ENCODE data around the gene FGD2. TPM values are rescaled to one million over a fixed set of nuclear protein-coding genes. Genes with fewer than 3 reads are reported as not detected.
A peak's percentile ranks its signal among the peaks of the same experiment; 100 is the strongest.

Gene FGD2
- total RNA-seq, 1 experiment from 2014 or later: 0.13 TPM

GRCh38 chr6:36985808-36986703 lies 19.4 kb upstream of the FGD2 start, which contains the start of gene MTCH1:
MTCH1 (minus strand) TSS chr6:36986196; CDS start chr6:36986173, 23 bp downstream.
- Histone ChIP-seq H2BK20ac (ENCODE audit: low read depth, low read length, poor library complexity, severe bottlenecking) (no peak within 1 kb of the TSS), H3K79me2 (ENCODE audit: insufficient read depth, low read length) (peaks cover 38% of the 10 kb centered on the region; the same call in 1 of the 2 replicates), H4K8ac (replicated peaks; ENCODE audit: insufficient read length, low read depth, low read length) (no peak within 1 kb of the TSS), H2AK5ac (ENCODE audit: insufficient read length, low read length) (no peak within 1 kb of the TSS), H2AFZ (ENCODE audit: low read length) (no peak within 1 kb of the TSS), H2BK15ac (ENCODE audit: low read depth, low read length) (no peak within 1 kb of the TSS; the same call in 1 of the 2 replicates), H4K20me1 (ENCODE audit: control insufficient read depth, insufficient read depth, insufficient read length) (no peaks in the 10 kb centered on the region), H3K18ac (ENCODE audit: insufficient read length, low read depth, low read length) (peak within 1 kb of the TSS; percentile 93), H3K4ac (ENCODE audit: low read depth, low read length) (no peak within 1 kb of the TSS; the same call in 1 of the 2 replicates), H3K79me1 (ENCODE audit: insufficient read depth, low read depth, low read length, poor library complexity, severe bottlenecking) (no peaks in the 10 kb centered on the region), H3K27ac (ENCODE audit: insufficient read length, low read depth, low read length) (peak within 1 kb of the TSS; percentile 23), H3T11ph (ENCODE audit: low read length) (no peak within 1 kb of the TSS), H2BK12ac (ENCODE audit: insufficient read length, low read depth, low read length) (no peak within 1 kb of the TSS), H4K91ac (ENCODE audit: insufficient read length, low read depth, low read length) (no peak within 1 kb of the TSS), H3K27me3 (ENCODE audit: insufficient read depth, low read length) (no peaks in the 10 kb centered on the region), H3K9ac (ENCODE audit: extremely low read depth, insufficient read length, low read length) (peak within 1 kb of the TSS; percentile 89), H2BK120ac (ENCODE audit: low read depth, low read length, poor library complexity, severe bottlenecking) (peak within 1 kb of the TSS; percentile 65), H3K23ac (ENCODE audit: insufficient read length, low read depth, low read length) (no peak within 1 kb of the TSS), H4K5ac (ENCODE audit: insufficient read length, low read depth, low read length) (no peak within 1 kb of the TSS), H2BK5ac (ENCODE audit: insufficient read length, low read length) (no peak within 1 kb of the TSS), H3K14ac (ENCODE audit: insufficient read depth, low read length) (peak within 1 kb of the TSS; percentile 88), H3K56ac (ENCODE audit: insufficient read length, low read depth, low read length) (no peak within 1 kb of the TSS), H3K4me2 (ENCODE audit: insufficient read depth, insufficient read length, low read length) (peak within 1 kb of the TSS; percentile 100), H3K23me2 (ENCODE audit: insufficient read length, low read depth, low read length, poor library complexity, severe bottlenecking) (peaks cover 21% of the 10 kb centered on the region), H3K9me3 (ENCODE audit: control insufficient read depth, low read depth, low read length) (no peaks in the 10 kb centered on the region), H3K4me1 (ENCODE audit: insufficient read depth, low read length) (peaks cover 14% of the 10 kb centered on the region; the same call in 1 of the 2 replicates)
- Mint-ChIP-seq H3K4me3 (peak within 1 kb of the TSS; percentile 90 to 97), H3K4me1 (peaks cover 20% of the 10 kb centered on the region in 2 experiments), H3K27ac (peak within 1 kb of the TSS; percentile 94 to 99 (median 97)), H3K36me3 (ENCODE audit: insufficient read depth in 1 of 3, low read depth in 3 of 3) (peaks cover 5 to 7% (median 5%) of the 10 kb centered on the region in 3 experiments; a peak in 4 of 7 replicates), H3K27me3 (ENCODE audit: low read depth) (peaks cover 3% of the 10 kb centered on the region), H3K9me3 (no peaks in the 10 kb centered on the region)
- DNase-seq: peak; percentile 84
- TF ChIP-seq CTCF (conservative IDR thresholded peaks at IDR 0.05): no peak
- WGBS (ENCODE audit: extremely low coverage, insufficient read length, low lambda C conversion rate): no CpG with 5 or more reads among the region's 101 CpGs
